H1 (cell line): ENCODE results near the gene ADA. TPM values are rescaled to one million over a fixed set of nuclear protein-coding genes. Genes with fewer than 3 reads are reported as not detected.

Source experiments
- CTCF ChIA-PET: fragments of 300-600 bp; sonication (Branson Sonifier 250); formaldehyde crosslinking; loops from one replicate; lab custom pipeline; 2021; ENCODE audit not compliant: partially characterized antibody; lab: Charles Lee
- POLR2A ChIA-PET: fragments of 300-600 bp; sonication (Branson Sonifier 250); formaldehyde crosslinking; loops from one replicate; lab custom pipeline; 2021; ENCODE audit warnings: inconsistent platforms; ENCODE audit not compliant: partially characterized antibody; lab: Charles Lee
- DNase-seq, 2 experiments: peaks; one replicate each; pipeline versions ENCODE4 v3.0.0 to v3.0.0-alpha.2; 2010 to 2022; ENCODE audit warnings: low spot score in 2 of 2, low read depth in 1 of 2, mixed read lengths in 1 of 2
- FAIRE-seq: peaks from 2 replicates; lab custom pipeline; 2011; peaks lifted over from hg19 to GRCh38; lab: Jason Lieb, UNC
- H2AFZ ChIP-seq: 2 replicates; pipeline ENCODE4 v1.8.1; 2012; ENCODE audit warnings: low read length, inconsistent platforms
- H2AK5ac ChIP-seq: 2 replicates; pipeline ENCODE4 v1.6.1; 2013; ENCODE audit warnings: low read depth, low read length
- H2BK120ac ChIP-seq: replicated peaks from 2 replicates; pipeline ENCODE3; 2013; ENCODE audit warnings: low read depth, low read length, inconsistent platforms
- H2BK12ac ChIP-seq: 2 replicates; pipeline ENCODE4 v1.6.1; 2013; ENCODE audit warnings: low read depth, low read length
- H2BK15ac ChIP-seq: 2 replicates; pipeline ENCODE4 v1.6.1; 2013; ENCODE audit warnings: low read length
- H2BK20ac ChIP-seq: 2 replicates; pipeline ENCODE4 v1.6.1; 2013; ENCODE audit warnings: low read length
- H2BK5ac ChIP-seq: 2 replicates; pipeline ENCODE4 v1.6.1; 2013; ENCODE audit warnings: low read depth, low read length
- H3K14ac ChIP-seq: 2 replicates; pipeline ENCODE4 v1.6.1; 2013; ENCODE audit warnings: inconsistent platforms; ENCODE audit not compliant: insufficient read length
- H3K18ac ChIP-seq: 2 replicates; pipeline ENCODE4 v1.6.1; 2013; ENCODE audit warnings: low read length; ENCODE audit errors: extremely low read depth
- H3K23ac ChIP-seq: 2 replicates; pipeline ENCODE4 v1.6.1; 2013; ENCODE audit warnings: inconsistent platforms; ENCODE audit not compliant: insufficient read length
- H3K23me2 ChIP-seq: 2 replicates; pipeline ENCODE4 v1.6.1; 2013; ENCODE audit warnings: low read depth, low read length
- H3K27ac ChIP-seq: 2 replicates; pipeline ENCODE4 v1.6.1; 2011; ENCODE audit warnings: low read depth, low read length, inconsistent platforms
- H3K27me3 ChIP-seq, 4 experiments: replicated peaks in 1 of 4; 1 replicate in 1 of 4; 2 replicates in 3 of 4; pipeline versions ENCODE4 v1.6.1 to v1.8.1; 2011 to 2013; ENCODE audit warnings: low read length in 3 of 4, mild to moderate bottlenecking in 3 of 4, inconsistent platforms in 2 of 4, mixed read lengths in 2 of 4, moderate library complexity in 1 of 4; ENCODE audit not compliant: control insufficient read depth in 3 of 4, insufficient read depth in 3 of 4; ENCODE audit errors: extremely low read depth in 1 of 4
- H3K36me3 ChIP-seq, 4 experiments: 2 replicates each; pipeline versions ENCODE4 v1.6.1 to v1.8.1; 2011 to 2013; ENCODE audit warnings: mild to moderate bottlenecking in 4 of 4, low read length in 3 of 4, moderate library complexity in 2 of 4, control low read depth in 1 of 4, inconsistent platforms in 1 of 4; ENCODE audit not compliant: insufficient read depth in 4 of 4, control insufficient read depth in 2 of 4
- H3K4ac ChIP-seq: replicated peaks from 2 replicates; pipeline ENCODE3; 2013; ENCODE audit warnings: low read length, low read depth, mixed read lengths, inconsistent platforms; ENCODE audit not compliant: insufficient read length
- H3K4me1 ChIP-seq, 4 experiments: replicated peaks in 1 of 4; 1 replicate in 1 of 4; 2 replicates in 3 of 4; pipeline versions ENCODE4 v1.6.1 to v1.8.1; 2011 to 2013; ENCODE audit warnings: low read length in 3 of 4, inconsistent platforms in 2 of 4, mixed read lengths in 1 of 4; ENCODE audit not compliant: insufficient read depth in 4 of 4, control insufficient read depth in 3 of 4
- H3K4me2 ChIP-seq, 2 experiments: 2 replicates each; pipeline versions ENCODE4 v1.6.1 to v1.8.1; 2011 to 2013; ENCODE audit warnings: low read depth in 2 of 2, low read length in 2 of 2, control low read depth in 1 of 2, inconsistent platforms in 1 of 2, mild to moderate bottlenecking in 1 of 2; ENCODE audit not compliant: insufficient read depth in 1 of 2
- H3K4me3 ChIP-seq, 4 experiments: fragments of 200-600, 300-600 bp in 1 of 4; sonication (generic), shearing (Covaris generic), sonication (Bioruptor Twin) in 1 of 4; 2 replicates each; pipeline versions ENCODE4 v1.5.1 to v1.8.1; 2011 to 2016; ENCODE audit warnings: low read length in 4 of 4, low read depth in 3 of 4, control low read depth in 2 of 4, inconsistent platforms in 2 of 4, mild to moderate bottlenecking in 2 of 4, mixed read lengths in 1 of 4, moderate library complexity in 1 of 4; ENCODE audit not compliant: insufficient read depth in 2 of 4; ENCODE audit errors: extremely low read depth in 1 of 4
- H3K56ac ChIP-seq: replicated peaks from 2 replicates; pipeline ENCODE3; 2013; ENCODE audit warnings: low read depth, mild to moderate bottlenecking, mixed read lengths, low read length, inconsistent platforms; ENCODE audit not compliant: insufficient read length
- H3K79me1 ChIP-seq: 2 replicates; pipeline ENCODE4 v1.6.1; 2013; ENCODE audit warnings: low read depth, low read length, control low read depth
- H3K79me2 ChIP-seq, 2 experiments: 2 replicates each; pipeline versions ENCODE4 v1.6.1 to v1.8.1; 2012 to 2013; ENCODE audit warnings: low read length in 2 of 2, mild to moderate bottlenecking in 2 of 2, inconsistent platforms in 1 of 2; ENCODE audit not compliant: insufficient read depth in 2 of 2, control insufficient read depth in 1 of 2
- H3K9ac ChIP-seq, 4 experiments: replicated peaks in 1 of 4; 1 replicate in 1 of 4; 2 replicates in 3 of 4; pipeline versions ENCODE4 v1.6.1 to v1.8.1; 2011 to 2013; ENCODE audit warnings: low read depth in 3 of 4, low read length in 3 of 4, control low read depth in 2 of 4, mild to moderate bottlenecking in 2 of 4, moderate library complexity in 2 of 4, inconsistent platforms in 1 of 4; ENCODE audit errors: extremely low read depth in 1 of 4
- H3K9me3 ChIP-seq, 2 experiments: 2 replicates each; pipeline versions ENCODE4 v1.6.1 to v1.8.1; 2012 to 2013; ENCODE audit warnings: mild to moderate bottlenecking in 2 of 2, moderate library complexity in 2 of 2, control low read depth in 1 of 2, inconsistent platforms in 1 of 2, low read depth in 1 of 2, low read length in 1 of 2, mixed read lengths in 1 of 2; ENCODE audit not compliant: insufficient read depth in 2 of 2
- H4K20me1 ChIP-seq, 2 experiments: replicated peaks in 1 of 2; 2 replicates each; pipeline versions ENCODE3 to v1.8.1; 2011 to 2013; ENCODE audit warnings: inconsistent platforms in 2 of 2, low read length in 2 of 2, mild to moderate bottlenecking in 1 of 2; ENCODE audit not compliant: insufficient read depth in 2 of 2, control insufficient read depth in 1 of 2
- H4K5ac ChIP-seq: 2 replicates; pipeline ENCODE4 v1.6.1; 2013; ENCODE audit warnings: low read length, low read depth, mixed read lengths, inconsistent platforms; ENCODE audit not compliant: insufficient read length
- H4K8ac ChIP-seq: 2 replicates; pipeline ENCODE4 v1.8.0; 2013; ENCODE audit warnings: mild to moderate bottlenecking, moderate library complexity, low read length, inconsistent platforms; ENCODE audit not compliant: insufficient read depth; ENCODE audit errors: extremely low read depth
- H4K91ac ChIP-seq: replicated peaks from 2 replicates; pipeline ENCODE3; 2013; ENCODE audit warnings: low read length, mixed read lengths, inconsistent platforms; ENCODE audit not compliant: insufficient read length
- CBX5 ChIP-seq: fragments of 300-800, 300-1000 bp; sonication (generic); IDR thresholded peaks from 2 replicates; pipeline ENCODE4 v1.7.1; 2016; ENCODE audit warnings: antibody characterized with exemption, low read length, low read depth
- CREB1 ChIP-seq: IDR thresholded peaks from 2 replicates; pipeline ENCODE4 v1.6.1; 2012; ENCODE audit warnings: inconsistent platforms
- GABPA ChIP-seq: IDR thresholded peaks from 2 replicates; pipeline ENCODE4 v1.6.1; 2011; ENCODE audit warnings: mild to moderate bottlenecking, low read length, moderate library complexity, borderline replicate concordance; ENCODE audit not compliant: insufficient read depth
- RXRA ChIP-seq: IDR thresholded peaks from 2 replicates; pipeline ENCODE4 v1.6.1; 2011; ENCODE audit warnings: low read depth, mild to moderate bottlenecking, low read length, moderate library complexity; ENCODE audit not compliant: insufficient read depth
- SP2 ChIP-seq: IDR thresholded peaks from 2 replicates; pipeline ENCODE4 v1.6.1; 2012; ENCODE audit warnings: mild to moderate bottlenecking, low read length, inconsistent platforms
- SRF ChIP-seq: IDR thresholded peaks from 2 replicates; pipeline ENCODE4 v1.6.1; 2011; ENCODE audit warnings: mild to moderate bottlenecking, low read depth, low read length, moderate library complexity
- SUZ12 ChIP-seq: fragments of 200-600 bp; sonication (generic); IDR thresholded peaks from 2 replicates; pipeline ENCODE4 v1.6.1; 2012; ENCODE audit warnings: mild to moderate bottlenecking, inconsistent platforms, low read length, moderate library complexity, mixed read lengths
- WGBS, 2 experiments: shearing (Covaris generic) in 1 of 2; methylation state at CpG; one replicate each; pipeline versions ENCODE4 v1.1.6 to v1.1.7; 2013 to 2015; ENCODE audit warnings: low lambda C conversion rate in 2 of 2, mixed read lengths in 2 of 2, inconsistent platforms in 1 of 2, low coverage in 1 of 2, missing lambda C conversion rate in 1 of 2; ENCODE audit not compliant: insufficient replicate concordance in 2 of 2, insufficient coverage in 1 of 2, insufficient read length in 1 of 2; ENCODE audit errors: extremely low coverage in 1 of 2, missing lambda C conversion rate in 1 of 2; 5-methylcytosine and 5-hydroxymethylcytosine counted together
- polyA plus RNA-seq, 7 experiments: library from polyadenylated mRNA; depleted of rRNA in 3 of 7; stranded (reverse) in 5 of 7; unstranded in 2 of 7; fragments of >200 nt in 5 of 7; fragments of 200-250 nt in 2 of 7; gene quantifications; 1 replicate in 5 of 7; 2 replicates in 1 of 7; 4 replicates in 1 of 7; pipeline versions ENCODE4 v1.2.1 to v1.2.3, GENCODE V29; 2011 to 2013; ENCODE audit warnings: missing spikeins in 2 of 7, mixed read lengths in 2 of 7
- total RNA-seq: library from RNA; stranded (reverse); fragmentation: NEBNext Ultra II Directional; extraction: Animal tissue kit (Norgen Biotek cat#: 25700); gene quantifications from 2 replicates; pipeline ENCODE4 v1.2.1, GENCODE V29; 2021

The ADA gene
- total and polyA plus RNA-seq, 2 of the 8 experiments (the other 6 are each of a cell fraction or from before 2014, with no cell fraction given): 19.9 to 32.8 TPM

GRCh38 chr20:44590980-44591778, 60.3 kb downstream of the ADA start:
- Histone ChIP-seq H3K36me3 (no peaks in the 10 kb centered on the region), H3K27me3 (no peaks in the 10 kb centered on the region), H2AK5ac (no peak overlapping the region), H3K4me1 (peaks cover under 1 to 9% (median 2%) of the 10 kb centered on the region in 4 experiments), H3K18ac (no peak overlapping the region), H4K91ac (no peak overlapping the region), H3K4ac (no peak overlapping the region), H3K23ac (no peak overlapping the region), H3K23me2 (no peaks in the 10 kb centered on the region; the same call in 1 of the 2 replicates), H3K27ac (no peak overlapping the region), H4K5ac (no peak overlapping the region), H3K56ac (no peak overlapping the region), H3K9me3 (no peaks in the 10 kb centered on the region), H3K4me2 (no peak overlapping the region), H3K14ac (no peak overlapping the region), H4K8ac (no peak overlapping the region), H2AFZ (no peak overlapping the region), H2BK20ac (no peak overlapping the region), H3K9ac (no peak overlapping the region), H3K4me3 (no peak overlapping the region), H2BK5ac (no peak overlapping the region), H3K79me2 (no peaks in the 10 kb centered on the region), H2BK15ac (no peak overlapping the region), H2BK12ac (no peak overlapping the region), H2BK120ac (no peak overlapping the region), H3K79me1 (no peaks in the 10 kb centered on the region), H4K20me1 (no peaks in the 10 kb centered on the region)
- POLR2A ChIA-PET: interaction anchor here (1.2 kb wide), 1 partner anchor 8 kb away, joined by 4 read pairs; no protein-coding TSS in a partner anchor
- no peak for TF ChIP-seq CREB1
- TF ChIP-seq GABPA: no peak
- TF ChIP-seq CBX5: no peak
- no peak for TF ChIP-seq RXRA
- TF ChIP-seq SP2: no peak
- TF ChIP-seq SRF: no peak
- TF ChIP-seq SUZ12: no peak
- WGBS, 2 experiments: 89% methylated on average over 9 of the region's 9 CpGs; no CpG with 5 or more reads in 1 of the 2 experiments
- CTCF ChIA-PET: interaction anchor here (1.0 to 4.1 kb wide), 7 partner anchors 9 to 141 kb away, joined by 3 to 17 read pairs (median 6); partner anchors contain the start of gene PKIG
- DNase-seq (no peak), FAIRE-seq (no peak)
